GM12874 (cell line): Measurements from ENCODE around the gene PADI4.

Experiments used
- TF ChIP-seq, protein P1 (sequence below): IDR thresholded peaks from 2 replicates; pipeline ENCODE4 v1.5.1; 2011; ENCODE audit warnings: low read depth, mild to moderate bottlenecking, control low read depth, low read length, moderate library complexity; ENCODE audit not compliant: insufficient read depth

The PADI4 gene

DNA sequence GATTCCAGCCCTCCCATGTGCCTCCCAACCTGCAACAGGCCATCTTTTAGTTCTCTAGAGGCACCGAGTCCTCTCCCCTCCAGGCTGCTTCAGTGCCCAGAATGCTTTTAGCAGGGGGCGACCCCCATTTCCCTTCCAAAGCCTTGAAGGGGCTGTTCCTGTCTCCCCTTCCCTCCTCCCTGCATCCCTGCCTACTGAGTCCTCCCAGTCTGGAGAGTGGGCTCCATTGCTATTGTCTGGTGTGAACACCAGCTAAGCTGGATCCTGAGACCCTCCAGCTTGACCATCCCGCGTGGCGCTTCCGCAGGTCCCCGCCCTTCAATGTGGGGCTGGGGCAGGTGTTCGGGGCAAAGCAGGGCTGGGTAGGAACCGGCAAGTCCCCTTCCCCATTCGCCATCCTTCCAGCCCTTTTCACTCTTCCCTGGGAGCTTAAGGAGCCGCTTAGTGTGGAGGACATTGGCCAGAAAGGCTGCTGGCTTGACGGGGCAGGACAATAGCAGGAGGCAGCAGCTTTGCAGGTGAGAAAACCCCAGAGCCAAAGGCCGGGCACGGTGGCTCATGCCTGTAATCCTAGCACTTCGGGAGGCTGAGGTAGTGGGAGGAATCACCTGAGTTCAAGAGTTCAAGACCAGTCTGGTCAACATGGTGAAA is 96.2 kb downstream of the PADI4 start:
- TF ChIP-seq, protein P1, sequence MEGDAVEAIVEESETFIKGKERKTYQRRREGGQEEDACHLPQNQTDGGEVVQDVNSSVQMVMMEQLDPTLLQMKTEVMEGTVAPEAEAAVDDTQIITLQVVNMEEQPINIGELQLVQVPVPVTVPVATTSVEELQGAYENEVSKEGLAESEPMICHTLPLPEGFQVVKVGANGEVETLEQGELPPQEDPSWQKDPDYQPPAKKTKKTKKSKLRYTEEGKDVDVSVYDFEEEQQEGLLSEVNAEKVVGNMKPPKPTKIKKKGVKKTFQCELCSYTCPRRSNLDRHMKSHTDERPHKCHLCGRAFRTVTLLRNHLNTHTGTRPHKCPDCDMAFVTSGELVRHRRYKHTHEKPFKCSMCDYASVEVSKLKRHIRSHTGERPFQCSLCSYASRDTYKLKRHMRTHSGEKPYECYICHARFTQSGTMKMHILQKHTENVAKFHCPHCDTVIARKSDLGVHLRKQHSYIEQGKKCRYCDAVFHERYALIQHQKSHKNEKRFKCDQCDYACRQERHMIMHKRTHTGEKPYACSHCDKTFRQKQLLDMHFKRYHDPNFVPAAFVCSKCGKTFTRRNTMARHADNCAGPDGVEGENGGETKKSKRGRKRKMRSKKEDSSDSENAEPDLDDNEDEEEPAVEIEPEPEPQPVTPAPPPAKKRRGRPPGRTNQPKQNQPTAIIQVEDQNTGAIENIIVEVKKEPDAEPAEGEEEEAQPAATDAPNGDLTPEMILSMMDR: no peak

DNA sequence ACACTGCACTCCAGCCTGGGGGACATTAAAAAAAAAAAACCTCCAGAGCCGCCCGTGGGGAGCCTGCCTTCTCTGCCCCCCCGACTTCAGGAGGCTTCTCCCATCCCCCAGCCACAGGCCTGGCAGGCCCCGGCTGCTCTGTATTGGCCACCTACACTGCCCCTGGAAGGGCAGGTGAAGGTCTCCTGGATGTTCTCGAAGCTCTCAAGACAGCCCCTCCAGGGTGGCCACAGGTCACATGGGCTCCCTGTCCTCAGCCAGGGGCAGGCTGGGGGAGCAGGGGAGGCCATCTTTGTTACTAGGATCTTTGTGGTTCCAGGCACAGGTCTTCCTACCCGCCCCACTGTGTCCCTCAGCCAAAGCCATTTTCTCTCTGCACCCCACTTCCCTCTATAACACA is 96.8 kb downstream of the PADI4 start:
- TF ChIP-seq, protein P1: no peak

- TF ChIP-seq, protein P1: peak; percentile 80
Observed at GRCh38 chr1:17405898-17406759, 98.1 kb downstream of the PADI4 start.

GRCh38 chr1:17409391-17409811 is 101.4 kb downstream of the PADI4 start:
- TF ChIP-seq, protein P1: no peak

DNA sequence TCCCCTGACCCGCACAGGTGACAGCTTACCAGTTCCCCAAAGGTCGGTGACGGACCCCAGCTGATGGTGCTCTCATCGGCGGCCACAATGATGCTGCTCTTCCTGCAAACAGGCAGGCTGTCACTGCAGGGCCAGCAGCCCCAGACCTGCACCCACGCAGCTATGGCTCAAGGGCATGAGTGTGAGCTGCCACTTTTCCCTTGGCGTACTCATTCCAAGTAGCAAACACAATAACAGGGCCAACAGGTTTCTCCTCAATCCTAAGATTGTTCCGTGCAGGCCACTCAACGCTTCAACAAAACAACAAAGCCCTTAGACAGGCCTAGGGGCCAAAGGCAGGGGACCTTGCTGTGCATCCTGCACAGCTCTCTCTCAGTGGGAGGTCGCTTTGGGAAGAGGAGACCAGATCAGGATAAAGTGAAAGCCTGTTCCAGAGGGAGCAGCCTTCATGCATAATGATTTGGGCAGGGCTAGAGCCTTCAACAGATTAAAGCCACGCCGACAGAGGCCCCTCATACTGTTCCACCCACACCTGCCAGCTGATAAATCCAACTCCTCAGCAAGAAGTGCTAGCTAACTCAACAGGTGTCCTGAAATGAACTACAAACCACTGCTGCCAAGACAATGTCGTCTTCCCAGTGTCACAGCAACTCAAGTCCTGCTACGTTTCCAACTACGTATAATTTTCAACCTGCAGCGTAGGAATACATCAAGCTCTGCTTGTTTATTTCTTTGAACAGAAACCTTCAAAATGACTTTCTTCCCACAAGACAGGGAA is 104.3 kb downstream of the PADI4 start:
- TF ChIP-seq, protein P1: no peak
